Chondrocyte (in vitro differentiated cells): ENCODE measurements around the gene RNASE7. TPM values are rescaled to one million over a fixed set of nuclear protein-coding genes. Genes with fewer than 3 reads are reported as not detected.

Experiments
- DNase-seq: peaks from one replicate; pipeline ENCODE4 v3.0.0; 2021; ENCODE audit warnings: mixed read lengths, low spot score
- H3K27ac Mint-ChIP-seq: one replicate; pipeline ENCODE4 v1.8.0; 2021; ENCODE audit warnings: mild to moderate bottlenecking, moderate library complexity, mixed read lengths; ENCODE audit not compliant: unreplicated experiment
- H3K27me3 Mint-ChIP-seq: 2 replicates; pipeline ENCODE4 v1.8.0; 2021; ENCODE audit warnings: low read depth, mixed read lengths
- H3K36me3 Mint-ChIP-seq: 2 replicates; pipeline ENCODE4 v1.8.0; 2021; ENCODE audit warnings: low read depth, mixed read lengths
- H3K4me1 Mint-ChIP-seq: 2 replicates; pipeline ENCODE4 v1.8.0; 2021; ENCODE audit warnings: low read depth, mild to moderate bottlenecking, mixed read lengths
- H3K4me3 Mint-ChIP-seq: one replicate; pipeline ENCODE4 v1.8.0; 2021; ENCODE audit warnings: mild to moderate bottlenecking, moderate library complexity, mixed read lengths; ENCODE audit not compliant: unreplicated experiment
- H3K9me3 Mint-ChIP-seq: 2 replicates; pipeline ENCODE4 v1.8.0; 2021; ENCODE audit warnings: low read depth, mixed read lengths
- CTCF ChIP-seq: fragments of 200-600 bp; sonication (generic); IDR thresholded peaks from 2 replicates; pipeline ENCODE4 v1.5.0; 2021; ENCODE audit warnings: antibody characterized with exemption, mild to moderate bottlenecking, moderate library complexity
- total RNA-seq: library from RNA; stranded (reverse); gene quantifications from 3 replicates; pipeline ENCODE4 v1.2.1, GENCODE V29; 2021

The RNASE7 gene
- total RNA-seq, 1 donor from 2014 or later = not detected

GRCh38 chr14:21034707-21035106, 7.5 kb upstream of the RNASE7 start, which contains the start of gene RNASE13:
Gene RNASE13, minus strand, starts transcription at chr14:21034807. Its CDS starts 519 bp downstream, at chr14:21034288.
- Mint-ChIP-seq H3K27me3 (peaks cover 12% of the 10 kb centered on the region), H3K4me3 (no peak within 1 kb of the TSS), H3K4me1 (peaks cover 14% of the 10 kb centered on the region), H3K36me3 (no peaks in the 10 kb centered on the region), H3K9me3 (no peaks in the 10 kb centered on the region), H3K27ac (no peak within 1 kb of the TSS)
- no peak for TF ChIP-seq CTCF
- DNase-seq = no peak

- Mint-ChIP-seq H3K27me3 (peaks cover 7% of the 10 kb centered on the region), H3K9me3 (no peaks in the 10 kb centered on the region), H3K36me3 (no peaks in the 10 kb centered on the region), H3K4me3 (no peak overlapping the region), H3K27ac (no peak overlapping the region), H3K4me1 (peaks cover 21% of the 10 kb centered on the region)
- TF ChIP-seq CTCF = no peak
- no peak for DNase-seq
These were observed 5.4 kb upstream of the RNASE7 start for GRCh38 chr14:21036751-21037150.

GRCh38 chr14:21037156-21037555, 5.0 kb upstream of the RNASE7 start:
- no peak overlapping the region for H3K4me3 Mint-ChIP-seq
- no peak for TF ChIP-seq CTCF
- no peaks in the 10 kb centered on the region for H3K9me3 Mint-ChIP-seq
- no peak for DNase-seq
- H3K4me1 Mint-ChIP-seq = peaks cover 21% of the 10 kb centered on the region
- H3K36me3 Mint-ChIP-seq = no peaks in the 10 kb centered on the region
- no peak overlapping the region for H3K27ac Mint-ChIP-seq
- H3K27me3 Mint-ChIP-seq = peaks cover 4% of the 10 kb centered on the region

GRCh38 chr14:21038441-21039422, 3.4 kb upstream of the RNASE7 start:
- peak overlapping the region; percentile 62 for H3K27ac Mint-ChIP-seq
- no peak for TF ChIP-seq CTCF
- H3K9me3 Mint-ChIP-seq = no peaks in the 10 kb centered on the region
- H3K4me3 Mint-ChIP-seq = no peak overlapping the region
- no peak for DNase-seq
- peaks cover 4% of the 10 kb centered on the region for H3K27me3 Mint-ChIP-seq
- H3K4me1 Mint-ChIP-seq = peaks cover 34% of the 10 kb centered on the region
- no peaks in the 10 kb centered on the region for H3K36me3 Mint-ChIP-seq

- no peak for DNase-seq
- Mint-ChIP-seq H3K4me3 (no peak overlapping the region), H3K9me3 (no peaks in the 10 kb centered on the region), H3K36me3 (no peaks in the 10 kb centered on the region), H3K27ac (peak overlapping the region; percentile 62), H3K4me1 (peaks cover 34% of the 10 kb centered on the region), H3K27me3 (peaks cover 4% of the 10 kb centered on the region)
- TF ChIP-seq CTCF = peak; percentile 88
These were observed 2.4 kb upstream of the RNASE7 start for GRCh38 chr14:21039585-21040369.
